HG03521 (cell line): ENCODE data around the gene ZNF280A.
"Not testable (repeated sequence)": the region's sequence is repeated elsewhere in the genome, so short reads cannot be mapped to it uniquely, and the experiment has no call there.

ENCODE experiments used
- ATAC-seq: cut with Tn5 transposase; IDR thresholded peaks from one replicate; pipeline ENCODE4 v1.9.1; 2021; ENCODE audit warnings: mild to moderate bottlenecking, moderate library complexity; ENCODE audit not compliant: unreplicated experiment

Gene ZNF280A

DNA sequence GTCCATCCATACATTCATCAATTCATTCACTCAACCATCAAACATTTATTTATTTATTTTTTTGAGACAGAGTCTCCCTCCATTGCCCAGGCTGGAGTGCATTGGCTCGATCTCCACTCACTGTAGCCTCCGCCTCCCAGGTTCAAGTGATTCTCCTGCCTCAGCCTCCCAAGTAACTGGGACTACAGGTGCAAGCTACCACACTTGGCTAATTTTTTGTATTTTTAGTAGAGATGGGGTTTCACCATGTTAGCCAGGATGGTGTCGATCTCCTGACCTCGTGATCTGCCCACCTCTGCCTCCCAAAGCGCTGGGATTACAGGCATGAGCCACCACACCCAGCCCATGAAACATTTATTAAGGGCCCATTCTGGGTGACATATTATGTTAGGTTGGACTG, 49.0 kb downstream of the ZNF280A start:
- ATAC-seq = not testable (repeated sequence)

- no peak for ATAC-seq
These were observed 50.5 kb downstream of the ZNF280A start for GRCh38 chr22:22469527-22469926.

GRCh38 chr22:22468794-22469469, 51.1 kb downstream of the ZNF280A start:
- ATAC-seq = not testable (repeated sequence)

DNA sequence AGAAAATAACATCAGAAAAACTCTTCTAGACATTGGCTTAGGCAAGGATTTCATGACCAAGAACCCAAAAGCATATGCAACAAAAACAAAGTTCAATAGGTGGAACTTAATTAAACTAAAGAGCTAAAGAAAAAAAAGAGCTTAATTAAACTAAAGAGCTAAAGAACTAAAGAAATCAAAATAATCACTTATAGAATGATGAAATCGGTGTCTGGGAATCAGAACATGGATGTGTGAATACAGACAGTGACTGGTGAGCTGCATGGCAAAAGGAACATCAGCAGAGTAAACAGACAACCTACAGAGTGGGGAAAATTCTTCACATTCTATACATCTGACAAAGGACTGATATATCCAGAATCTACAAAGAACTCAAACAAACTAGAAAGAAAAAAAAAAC, 53.0 kb downstream of the ZNF280A start:
- no peak for ATAC-seq

- no peak for ATAC-seq
These were observed 54.3 kb downstream of the ZNF280A start for GRCh38 chr22:22465782-22466181.

DNA sequence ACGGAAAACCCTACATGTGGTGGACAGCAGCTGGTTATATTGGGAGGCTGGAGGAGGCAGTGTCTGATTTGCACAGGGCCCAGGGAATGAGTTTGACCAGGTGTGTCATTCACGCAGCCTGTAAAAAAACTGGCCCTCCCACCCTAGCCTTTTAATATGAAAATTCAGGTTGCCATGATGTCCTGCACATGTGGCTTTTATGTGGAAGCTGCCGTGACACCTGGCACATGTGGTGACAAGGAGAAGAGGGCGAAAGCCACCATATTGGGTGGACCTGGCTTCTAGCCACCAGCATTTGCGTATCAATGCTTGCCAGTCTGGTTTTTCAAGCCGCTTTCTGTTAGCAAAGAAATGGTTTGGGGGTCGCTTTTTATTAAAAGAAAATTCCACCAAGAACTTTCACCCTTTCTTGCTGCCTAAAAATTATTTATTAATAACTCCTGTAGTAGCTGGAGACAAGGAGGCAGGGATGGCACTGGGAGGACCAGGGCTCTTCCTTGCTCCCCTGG, 54.9 kb downstream of the ZNF280A start:
- no peak for ATAC-seq

DNA sequence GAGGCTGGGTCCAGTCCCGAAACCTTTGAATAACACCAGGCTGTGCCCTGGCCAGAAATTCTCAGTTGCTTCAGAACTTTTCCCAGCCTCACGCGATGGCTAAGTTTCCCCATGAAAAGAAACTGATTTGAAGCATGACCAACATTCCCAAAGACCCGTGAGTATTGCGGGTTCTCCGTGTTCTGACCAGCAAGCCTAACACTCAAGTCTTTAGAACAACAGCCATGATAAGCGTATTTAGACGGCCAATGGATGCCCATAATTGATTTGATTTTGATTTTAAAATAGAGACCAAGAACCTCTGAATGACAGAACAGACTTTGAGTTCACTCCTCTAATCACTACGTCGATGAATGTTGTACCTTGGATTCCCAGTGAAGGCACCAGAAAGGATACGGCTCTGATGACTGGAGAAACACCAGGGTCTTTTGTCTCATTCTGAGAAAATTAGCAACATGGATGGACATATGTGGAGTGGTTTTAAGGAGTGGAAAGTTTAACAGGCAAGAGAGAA, 55.5 kb downstream of the ZNF280A start:
- no peak for ATAC-seq

DNA sequence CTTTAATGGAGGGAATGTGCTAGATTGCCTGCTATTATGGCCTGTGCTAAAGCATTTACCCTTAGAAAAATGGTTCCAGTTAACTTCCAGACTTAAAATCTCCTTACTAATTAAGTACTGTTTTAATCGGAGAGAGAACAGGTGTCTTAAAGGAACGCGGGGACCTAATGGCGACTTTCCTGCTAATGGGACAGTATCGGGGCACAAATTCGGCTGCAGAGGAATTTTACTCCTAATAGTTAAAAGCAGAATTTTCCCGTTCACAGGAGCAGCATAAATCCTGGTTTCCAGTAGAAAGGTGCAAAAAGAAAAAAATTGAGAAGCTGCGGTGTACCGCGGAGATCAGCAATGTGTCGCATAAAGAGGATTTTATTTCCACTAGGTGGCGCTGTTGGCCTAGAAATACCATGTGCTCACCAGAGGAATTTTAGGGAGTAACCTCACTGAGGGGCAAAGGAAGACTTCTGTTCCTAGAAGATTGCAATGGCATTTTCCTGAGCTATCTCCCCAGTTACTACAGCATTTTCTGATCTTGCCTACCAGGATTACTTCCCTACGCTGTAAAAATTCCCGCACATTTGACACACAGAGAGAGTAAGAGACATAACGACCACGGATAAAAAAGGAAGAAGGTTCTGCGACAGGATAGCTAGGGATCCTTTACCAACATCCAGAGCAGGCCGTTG, 56.1 kb downstream of the ZNF280A start:
- ATAC-seq = no peak
